ENCODE results near the gene SCGB1C2. TPM values are rescaled to one million over a fixed set of nuclear protein-coding genes. Genes with fewer than 3 reads are reported as not detected.

SCGB1C2 gene
- total RNA-seq (2022; extraction: Qiagen RNA extraction; ENCODE audit: low read depth) = not detected in 5 replicates

DNA sequence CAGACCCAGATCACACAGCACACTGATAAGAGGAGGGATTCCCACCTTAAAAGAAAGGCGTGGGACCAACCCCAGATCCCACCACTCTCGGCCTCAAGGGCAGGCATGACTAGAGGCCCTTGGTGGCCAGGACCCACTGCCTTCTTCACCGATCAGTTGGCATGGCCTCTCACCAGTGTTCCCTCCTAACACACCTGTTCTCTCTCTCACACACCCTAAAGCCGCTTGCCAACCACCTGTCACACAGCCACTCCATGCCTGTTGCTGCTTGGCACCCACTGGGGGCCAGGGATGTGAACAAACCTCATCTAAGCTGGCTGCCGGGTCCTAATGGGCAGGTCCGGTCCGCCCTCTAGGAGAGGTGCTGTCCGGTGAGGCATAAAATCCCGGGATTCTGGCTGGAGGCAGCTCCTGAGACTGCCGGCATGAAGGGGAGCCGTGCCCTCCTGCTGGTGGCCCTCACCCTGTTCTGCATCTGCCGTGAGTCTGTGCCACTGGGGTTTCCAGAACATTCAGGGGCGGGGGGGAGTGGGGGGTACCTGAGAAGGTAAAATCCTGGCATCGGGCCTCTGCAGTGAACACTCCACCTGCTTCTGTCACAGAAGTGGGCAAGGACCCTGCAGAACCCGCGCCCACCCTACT lies at the start of gene SCGB1C2:
Gene SCGB1C2 (plus strand): TSS at position 404 of the 642 bp plus-strand sequence. CDS start 22 bp downstream, at position 426.

DNA sequence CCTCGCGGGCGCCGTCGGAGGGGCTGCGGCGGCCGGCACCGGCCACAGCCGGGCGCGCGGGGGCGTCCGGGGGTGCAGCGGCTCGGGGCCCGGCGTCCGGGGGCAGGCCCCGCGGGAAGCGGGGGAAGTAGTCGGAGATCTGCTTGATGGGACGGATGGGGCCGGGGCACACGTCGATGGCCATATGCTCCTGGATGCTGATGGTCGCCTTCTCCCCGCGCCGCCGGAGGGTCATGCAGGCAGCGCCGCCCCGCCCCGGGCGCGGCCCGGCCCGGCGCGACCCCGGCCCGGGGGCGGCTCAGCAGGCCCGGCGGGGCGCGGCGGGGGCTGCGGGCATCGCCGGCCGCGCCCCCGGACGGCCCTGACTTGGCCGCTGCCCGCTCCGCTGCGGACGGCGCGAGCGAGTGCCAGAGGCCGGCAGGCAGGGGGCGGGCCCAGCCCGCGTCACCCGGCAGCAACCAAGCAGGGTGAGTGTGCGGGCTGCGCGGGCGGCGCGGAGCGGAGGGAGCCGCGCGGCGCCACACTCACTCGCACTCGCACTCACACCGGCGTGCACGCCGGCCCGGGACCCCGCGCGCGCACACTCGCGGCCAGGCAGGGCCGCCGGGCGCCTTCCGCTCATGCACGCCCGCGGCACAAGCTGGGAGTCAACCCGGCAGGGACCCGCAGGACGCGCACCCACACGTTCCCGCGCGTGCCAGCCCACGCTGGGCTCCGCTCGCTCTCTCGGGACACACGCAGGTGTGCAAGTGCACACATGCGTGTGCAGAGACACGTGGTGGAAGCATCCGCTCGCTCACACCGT lies 44.1 kb downstream of the SCGB1C2 start, which contains the start of gene DOC2B:
Gene DOC2B (minus strand): TSS at position 406 of the 805 bp plus-strand sequence. CDS start 171 bp downstream, at position 235.

Other genes starting within 250 kb of the SCGB1C2 start
- gene DOC2B, start 44.1 kb downstream of the SCGB1C2 start, total RNA-seq (2022; extraction: Qiagen RNA extraction; ENCODE audit: low read depth) = 0.36 to 0.95 TPM (median 0.79 TPM) in 5 replicates
- 20.2 to 25.9 TPM (median 23.3 TPM) in 5 replicates for gene RPH3AL, start 215.2 kb downstream of the SCGB1C2 start, total RNA-seq (2022; extraction: Qiagen RNA extraction; ENCODE audit: low read depth)